SK-N-SH (cell line): ENCODE measurements around the gene VDAC2. TPM values are rescaled to one million over a fixed set of nuclear protein-coding genes. Genes with fewer than 3 reads are reported as not detected.
A peak's percentile ranks its signal among the peaks of the same experiment; 100 is the strongest.
"Not testable (repeated sequence)": the region's sequence is repeated elsewhere in the genome, so short reads cannot be mapped to it uniquely, and the experiment has no call there.

Source experiments
- CTCF ChIA-PET: fragments of 300-600, 350-600 bp; formaldehyde crosslinking; extraction: SDS; loops from one replicate; lab custom pipeline; 2021; lab: Yijun Ruan, JAX
- POLR2A ChIA-PET: fragments of 350-600 bp; sonication (Branson Sonifier 250); formaldehyde crosslinking; extraction: SDS; loops from one replicate; lab custom pipeline; 2020; ENCODE audit warnings: antibody characterized with exemption, inconsistent platforms; lab: Yijun Ruan, JAX
- DNase-seq: peaks from one replicate; pipeline ENCODE4 v3.0.0; 2012
- H2AFZ ChIP-seq: fragments of 200-600 bp; sonication (generic); 2 replicates; pipeline ENCODE4 v1.8.1; 2016; ENCODE audit warnings: antibody characterized with exemption, mild to moderate bottlenecking, low read depth
- H3F3A ChIP-seq: fragments of 200-600 bp; sonication (generic); replicated peaks from 2 replicates; pipeline ENCODE3; 2016; ENCODE audit warnings: antibody characterized with exemption, mild to moderate bottlenecking; ENCODE audit not compliant: insufficient read depth
- H3K27ac ChIP-seq, 2 experiments: fragments of 200-500 bp in 1 of 2; fragments of 200-600 bp in 1 of 2; sonication (Bioruptor generic) in 1 of 2; sonication (generic), shearing (Covaris generic) in 1 of 2; 2 replicates each; pipeline versions ENCODE4 v1.5.1 to v1.6.1; 2014 to 2016; ENCODE audit warnings: low read depth in 2 of 2, inconsistent platforms in 1 of 2, low read length in 1 of 2, mild to moderate bottlenecking in 1 of 2, mixed read lengths in 1 of 2
- H3K27me3 ChIP-seq: fragments of 200-600 bp; sonication (generic), shearing (Covaris generic); 2 replicates; pipeline ENCODE4 v1.6.1; 2016; ENCODE audit warnings: mixed run types; ENCODE audit not compliant: insufficient read depth
- H3K36me3 ChIP-seq, 2 experiments: fragments of 200-500 bp in 1 of 2; fragments of 200-600 bp in 1 of 2; sonication (Bioruptor generic) in 1 of 2; sonication (generic) in 1 of 2; replicated peaks in 1 of 2; 2 replicates each; pipeline versions ENCODE3 to v1.5.1; 2014 to 2016; ENCODE audit warnings: low read length in 1 of 2, mild to moderate bottlenecking in 1 of 2; ENCODE audit not compliant: insufficient read depth in 2 of 2, control insufficient read depth in 1 of 2
- H3K4me1 ChIP-seq, 2 experiments: fragments of 200-500 bp in 1 of 2; fragments of 200-600 bp in 1 of 2; sonication (Bioruptor generic) in 1 of 2; sonication (generic), shearing (Covaris generic) in 1 of 2; 2 replicates each; pipeline versions ENCODE4 v1.5.1 to v1.6.1; 2014 to 2016; ENCODE audit warnings: low read depth in 1 of 2, low read length in 1 of 2, mixed run types in 1 of 2; ENCODE audit not compliant: insufficient read depth in 2 of 2, control insufficient read depth in 1 of 2
- H3K4me2 ChIP-seq: fragments of 200-600 bp; sonication (generic), shearing (Covaris generic); 2 replicates; pipeline ENCODE4 v1.6.1; 2017; ENCODE audit warnings: mixed run types
- H3K4me3 ChIP-seq, 2 experiments: fragments of 200-500 bp in 1 of 2; fragments of 200-600 bp in 1 of 2; sonication (Bioruptor generic) in 1 of 2; sonication (generic), shearing (Covaris generic) in 1 of 2; 2 replicates each; pipeline versions ENCODE4 v1.5.1 to v1.8.1; 2014 to 2016; ENCODE audit warnings: low read depth in 2 of 2, inconsistent platforms in 1 of 2, low read length in 1 of 2, mild to moderate bottlenecking in 1 of 2, mixed read lengths in 1 of 2, moderate library complexity in 1 of 2
- H3K79me2 ChIP-seq: fragments of 200-600 bp; sonication (generic); 2 replicates; pipeline ENCODE4 v1.8.1; 2017; ENCODE audit warnings: mild to moderate bottlenecking; ENCODE audit not compliant: insufficient read depth
- H3K9ac ChIP-seq: fragments of 200-600 bp; sonication (generic); 2 replicates; pipeline ENCODE4 v1.6.1; 2017; ENCODE audit warnings: mixed run types
- H3K9me2 ChIP-seq: fragments of 200-600 bp; sonication (generic); 2 replicates; pipeline ENCODE4 v1.6.1; 2017; ENCODE audit warnings: mixed run types
- H3K9me3 ChIP-seq: fragments of 200-600 bp; sonication (generic); 2 replicates; pipeline ENCODE4 v1.6.1; 2017; ENCODE audit warnings: mixed run types, mild to moderate bottlenecking, moderate library complexity
- H4K20me1 ChIP-seq: fragments of 200-600 bp; sonication (generic); 2 replicates; pipeline ENCODE4 v1.6.1; 2017; ENCODE audit warnings: mild to moderate bottlenecking, mixed run types; ENCODE audit not compliant: insufficient read depth
- ELF1 ChIP-seq: IDR thresholded peaks from 2 replicates; pipeline ENCODE4 v1.4.0; 2012
- EZH2phosphoT487 ChIP-seq: fragments of 200-600 bp; sonication (generic); IDR thresholded peaks from 2 replicates; pipeline ENCODE4 v1.6.1; 2017; ENCODE audit warnings: low read depth, mixed run types, mild to moderate bottlenecking, antibody characterized with exemption, moderate library complexity, borderline replicate concordance
- FOSL2 ChIP-seq: IDR thresholded peaks from 2 replicates; pipeline ENCODE4 v1.4.0; 2012; ENCODE audit warnings: low read depth, mild to moderate bottlenecking, moderate library complexity, borderline replicate concordance
- NFIC ChIP-seq: IDR thresholded peaks from 2 replicates; pipeline ENCODE4 v1.4.0; 2012; ENCODE audit warnings: borderline replicate concordance
- NRF1 ChIP-seq: IDR thresholded peaks from 2 replicates; pipeline ENCODE4 v1.6.1; 2012; ENCODE audit warnings: low read depth, mild to moderate bottlenecking, low read length
- RXRA ChIP-seq: IDR thresholded peaks from 2 replicates; pipeline ENCODE4 v1.4.0; 2012; ENCODE audit warnings: low read depth, mild to moderate bottlenecking, borderline replicate concordance
- SIN3A ChIP-seq: IDR thresholded peaks from 2 replicates; pipeline ENCODE4 v1.6.1; 2012; ENCODE audit warnings: low read depth, mild to moderate bottlenecking, low read length, moderate library complexity, borderline replicate concordance
- SMC3 ChIP-seq: IDR thresholded peaks from 2 replicates; pipeline ENCODE4 v1.6.1; 2012; ENCODE audit warnings: low read depth, low read length, improper control_type of control experiment
- YY1 ChIP-seq: IDR thresholded peaks from 2 replicates; pipeline ENCODE4 v1.4.0; 2012; ENCODE audit warnings: low read depth, mild to moderate bottlenecking
- WGBS: methylation state at CpG from one replicate; pipeline ENCODE4 v1.1.6; 2017; ENCODE audit warnings: low lambda C conversion rate; 5-methylcytosine and 5-hydroxymethylcytosine counted together
- polyA plus RNA-seq, 3 experiments: library from polyadenylated mRNA; depleted of rRNA; stranded (reverse); fragments of >200 nt; gene quantifications; 2 replicates each; pipeline ENCODE4 v1.2.3, GENCODE V29; 2012
- TF ChIP-seq, protein P1 (sequence below): fragments of 150-350 bp; IDR thresholded peaks from 2 replicates; pipeline ENCODE4 v1.6.1; 2017; ENCODE audit warnings: antibody characterized with exemption, low read length, low read depth, borderline replicate concordance
- TF ChIP-seq, protein P2 (sequence below): fragments of 150-350 bp; IDR thresholded peaks from 2 replicates; pipeline ENCODE4 v1.6.1; 2016; ENCODE audit warnings: mild to moderate bottlenecking, low read depth, low read length

The VDAC2 gene
- polyA plus RNA-seq, 1 of the 3 experiments (the other 2 are of a cell fraction), result 98.3 TPM

DNA sequence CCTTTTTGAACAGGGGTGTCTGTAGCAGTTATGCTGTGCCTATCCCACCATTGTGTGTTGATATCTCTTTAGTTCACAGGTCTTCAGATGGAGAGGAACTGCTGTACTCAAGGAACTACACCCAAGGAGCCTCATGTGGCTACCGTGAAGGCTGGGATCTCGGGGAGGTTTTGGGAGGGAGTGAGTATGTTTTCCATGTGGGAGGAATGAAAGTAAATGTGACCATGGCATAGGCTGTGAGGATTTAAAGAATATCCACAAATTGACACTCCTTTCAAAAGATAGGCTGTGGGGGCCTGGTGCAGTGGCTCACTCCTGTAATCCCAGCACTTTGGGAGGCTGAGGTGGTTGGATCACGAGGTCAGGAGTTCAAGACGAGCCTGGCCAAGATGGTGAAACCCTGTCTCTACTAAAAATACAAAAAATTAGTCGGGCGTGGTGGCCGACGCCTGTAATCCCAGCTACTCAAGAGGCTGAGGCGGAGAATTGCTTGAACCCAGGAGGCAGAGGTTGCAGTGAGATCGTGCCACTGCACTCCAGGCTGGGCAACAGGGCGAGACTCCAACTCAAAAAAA, 7.5 kb upstream of the VDAC2 start:
- H3F3A ChIP-seq, H4K20me1 ChIP-seq, DNase-seq, H2AFZ ChIP-seq, H3K9me2 ChIP-seq, POLR2A ChIA-PET, H3K79me2 ChIP-seq, H3K9ac ChIP-seq, H3K27ac ChIP-seq, H3K4me1 ChIP-seq, H3K27me3 ChIP-seq, H3K9me3 ChIP-seq, H3K36me3 ChIP-seq, H3K4me3 ChIP-seq: not testable (repeated sequence)
- CTCF ChIA-PET, result interaction anchor here (1.7 kb wide), 1 partner anchor 32 kb away, joined by 5 read pairs; the partner anchor contains the start of gene COMTD1
- H3K4me2 ChIP-seq, result 0 out of 2 replicates have a peak overlapping the region, but pooled peaks have one; percentile 13
- WGBS, result 83% methylated on average over 11 of the region's 11 CpGs

DNA sequence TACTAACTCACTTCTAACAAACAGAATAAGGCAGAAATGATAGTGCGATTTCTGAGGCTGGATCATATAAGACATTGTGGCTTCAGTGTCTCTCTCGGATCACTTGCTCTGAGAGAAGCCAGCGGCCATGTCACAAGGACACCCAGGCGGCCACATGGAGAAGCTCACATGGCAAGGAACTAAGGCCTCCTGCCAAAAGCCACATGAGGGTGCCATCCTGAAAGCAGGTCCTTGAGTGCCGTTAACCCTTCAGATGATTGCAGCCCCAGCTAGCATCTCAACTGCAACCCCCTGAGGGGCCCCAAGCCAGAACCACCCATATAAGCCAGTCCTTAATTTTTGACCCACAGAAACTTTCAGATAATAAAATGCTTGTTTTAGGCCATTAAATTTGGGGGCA, 6.9 kb upstream of the VDAC2 start:
- Histone ChIP-seq H3K27ac (no peak overlapping the region), H3K4me3 (no peak overlapping the region), H4K20me1 (no peaks in the 10 kb centered on the region), H3K36me3 (no peaks in the 10 kb centered on the region), H3K4me2 (no peak overlapping the region), H3K9ac (no peak overlapping the region), H3K79me2 (no peaks in the 10 kb centered on the region), H3K9me2 (no peaks in the 10 kb centered on the region), H3F3A (peaks cover 11% of the 10 kb centered on the region), H3K9me3 (no peaks in the 10 kb centered on the region), H3K4me1 (peaks cover 0 to 9% of the 10 kb centered on the region in 2 experiments; a peak in 2 of 4 replicates), H3K27me3 (no peaks in the 10 kb centered on the region), H2AFZ (no peak overlapping the region)
- POLR2A ChIA-PET, result no interaction called here
- CTCF ChIA-PET, result interaction anchor here (0.8 to 1.7 kb wide), 2 partner anchors 32 to 94 kb away, joined by 3 to 5 read pairs; partner anchors contain the start of gene COMTD1
- WGBS, result 94% methylated on average over 5 of the region's 5 CpGs
- TF ChIP-seq, protein P1, sequence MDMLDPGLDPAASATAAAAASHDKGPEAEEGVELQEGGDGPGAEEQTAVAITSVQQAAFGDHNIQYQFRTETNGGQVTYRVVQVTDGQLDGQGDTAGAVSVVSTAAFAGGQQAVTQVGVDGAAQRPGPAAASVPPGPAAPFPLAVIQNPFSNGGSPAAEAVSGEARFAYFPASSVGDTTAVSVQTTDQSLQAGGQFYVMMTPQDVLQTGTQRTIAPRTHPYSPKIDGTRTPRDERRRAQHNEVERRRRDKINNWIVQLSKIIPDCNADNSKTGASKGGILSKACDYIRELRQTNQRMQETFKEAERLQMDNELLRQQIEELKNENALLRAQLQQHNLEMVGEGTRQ, result no peak
- TF ChIP-seq, protein P2, sequence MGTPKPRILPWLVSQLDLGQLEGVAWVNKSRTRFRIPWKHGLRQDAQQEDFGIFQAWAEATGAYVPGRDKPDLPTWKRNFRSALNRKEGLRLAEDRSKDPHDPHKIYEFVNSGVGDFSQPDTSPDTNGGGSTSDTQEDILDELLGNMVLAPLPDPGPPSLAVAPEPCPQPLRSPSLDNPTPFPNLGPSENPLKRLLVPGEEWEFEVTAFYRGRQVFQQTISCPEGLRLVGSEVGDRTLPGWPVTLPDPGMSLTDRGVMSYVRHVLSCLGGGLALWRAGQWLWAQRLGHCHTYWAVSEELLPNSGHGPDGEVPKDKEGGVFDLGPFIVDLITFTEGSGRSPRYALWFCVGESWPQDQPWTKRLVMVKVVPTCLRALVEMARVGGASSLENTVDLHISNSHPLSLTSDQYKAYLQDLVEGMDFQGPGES, result no peak
- TF ChIP-seq RXRA (no peak), NFIC (no peak), YY1 (no peak), SMC3 (no peak), ELF1 (no peak), EZH2phosphoT487 (no peak), NRF1 (no peak), FOSL2 (no peak), SIN3A (no peak)
- DNase-seq, result no peak
